Measurements from ENCODE around the gene RTKN2. TPM values are rescaled to one million over a fixed set of nuclear protein-coding genes. Genes with fewer than 3 reads are reported as not detected.

RTKN2 gene
- total RNA-seq, 1 donor from 2014 or later = 2.5 TPM

DNA sequence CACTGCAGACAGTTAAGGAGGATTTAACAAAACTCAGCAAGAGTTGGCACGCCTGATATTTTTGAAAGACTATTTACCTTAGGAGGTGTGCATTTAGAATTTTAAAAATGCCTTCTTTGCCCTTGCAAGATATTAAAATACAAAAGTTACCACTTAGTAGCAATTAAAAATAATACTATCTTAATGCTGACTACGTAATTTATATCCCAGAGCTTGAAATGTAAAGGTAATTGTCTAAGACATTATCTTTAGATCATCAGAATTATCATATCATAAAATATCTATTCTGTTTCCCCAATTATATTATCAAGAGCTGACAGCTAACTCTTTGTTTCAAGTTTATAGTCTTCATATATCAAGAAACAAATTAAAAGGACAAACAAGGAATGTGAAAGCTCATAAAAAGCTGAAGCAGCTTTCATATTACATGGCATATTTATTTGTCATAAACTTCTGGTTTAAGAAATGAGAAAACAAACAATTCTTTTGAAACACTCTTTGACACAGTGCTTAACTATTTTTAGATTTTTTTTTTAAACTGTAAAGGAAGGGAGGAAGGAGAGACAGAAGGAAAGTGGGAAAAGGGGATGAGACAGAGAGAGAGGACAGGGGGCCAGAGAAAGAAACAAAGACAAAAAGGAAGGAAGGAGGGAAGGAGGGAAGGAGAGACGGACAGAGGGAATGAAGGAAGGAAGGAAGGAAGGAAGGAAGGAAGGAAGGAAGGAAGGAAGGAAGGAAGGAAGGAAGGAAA, 73.5 kb downstream of the RTKN2 start:
- Histone ChIP-seq H3K36me3 (no peaks in the 10 kb centered on the region), H3K9me3 (no peaks in the 10 kb centered on the region), H3K4me1 (peaks cover 9% of the 10 kb centered on the region), H3K27ac (no peak overlapping the region), H3K27me3 (no peaks in the 10 kb centered on the region), H3K4me3 (no peak overlapping the region)
- TF ChIP-seq, protein P1, sequence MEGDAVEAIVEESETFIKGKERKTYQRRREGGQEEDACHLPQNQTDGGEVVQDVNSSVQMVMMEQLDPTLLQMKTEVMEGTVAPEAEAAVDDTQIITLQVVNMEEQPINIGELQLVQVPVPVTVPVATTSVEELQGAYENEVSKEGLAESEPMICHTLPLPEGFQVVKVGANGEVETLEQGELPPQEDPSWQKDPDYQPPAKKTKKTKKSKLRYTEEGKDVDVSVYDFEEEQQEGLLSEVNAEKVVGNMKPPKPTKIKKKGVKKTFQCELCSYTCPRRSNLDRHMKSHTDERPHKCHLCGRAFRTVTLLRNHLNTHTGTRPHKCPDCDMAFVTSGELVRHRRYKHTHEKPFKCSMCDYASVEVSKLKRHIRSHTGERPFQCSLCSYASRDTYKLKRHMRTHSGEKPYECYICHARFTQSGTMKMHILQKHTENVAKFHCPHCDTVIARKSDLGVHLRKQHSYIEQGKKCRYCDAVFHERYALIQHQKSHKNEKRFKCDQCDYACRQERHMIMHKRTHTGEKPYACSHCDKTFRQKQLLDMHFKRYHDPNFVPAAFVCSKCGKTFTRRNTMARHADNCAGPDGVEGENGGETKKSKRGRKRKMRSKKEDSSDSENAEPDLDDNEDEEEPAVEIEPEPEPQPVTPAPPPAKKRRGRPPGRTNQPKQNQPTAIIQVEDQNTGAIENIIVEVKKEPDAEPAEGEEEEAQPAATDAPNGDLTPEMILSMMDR (IDR thresholded peaks at IDR 0.05) = no peak
- TF ChIP-seq POLR2AphosphoS5 (IDR thresholded peaks at IDR 0.05; ENCODE audit: insufficient read depth in 1 of 2, low read depth in 1 of 2) (no peak), POLR2A (IDR thresholded peaks at IDR 0.05) (no peak)
- intact Hi-C loops (cut with DNase I) = no loop called here
- DNase-seq (ENCODE audit: extremely low spot score in 2 of 2) = no peak

DNA sequence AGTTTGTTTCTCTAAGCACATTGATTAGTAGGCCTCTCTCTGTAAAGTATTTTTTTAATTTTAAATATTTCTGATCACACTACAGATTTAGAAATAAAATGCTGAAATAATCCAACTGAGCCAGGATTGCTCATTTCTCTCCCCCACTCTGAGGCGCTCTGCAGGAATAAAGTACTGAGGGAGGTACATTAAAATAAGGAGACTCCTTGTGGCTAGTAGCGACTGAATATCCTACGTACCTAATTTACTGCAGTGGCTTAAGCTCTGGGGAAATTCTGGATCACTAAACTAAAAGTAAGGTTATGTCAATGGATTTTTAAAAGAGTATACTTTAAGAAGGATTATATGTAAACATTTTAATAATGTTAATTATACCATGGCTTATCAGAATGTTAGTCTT, 75.2 kb downstream of the RTKN2 start:
- Histone ChIP-seq H3K36me3 (no peaks in the 10 kb centered on the region), H3K27ac (no peak overlapping the region), H3K4me3 (no peak overlapping the region), H3K4me1 (peaks cover 9% of the 10 kb centered on the region), H3K27me3 (no peaks in the 10 kb centered on the region), H3K9me3 (no peaks in the 10 kb centered on the region)
- TF ChIP-seq, protein P1 (IDR thresholded peaks at IDR 0.05) = no peak
- intact Hi-C loops (cut with DNase I) = no loop called here
- DNase-seq (ENCODE audit: extremely low spot score in 2 of 2) = no peak

DNA sequence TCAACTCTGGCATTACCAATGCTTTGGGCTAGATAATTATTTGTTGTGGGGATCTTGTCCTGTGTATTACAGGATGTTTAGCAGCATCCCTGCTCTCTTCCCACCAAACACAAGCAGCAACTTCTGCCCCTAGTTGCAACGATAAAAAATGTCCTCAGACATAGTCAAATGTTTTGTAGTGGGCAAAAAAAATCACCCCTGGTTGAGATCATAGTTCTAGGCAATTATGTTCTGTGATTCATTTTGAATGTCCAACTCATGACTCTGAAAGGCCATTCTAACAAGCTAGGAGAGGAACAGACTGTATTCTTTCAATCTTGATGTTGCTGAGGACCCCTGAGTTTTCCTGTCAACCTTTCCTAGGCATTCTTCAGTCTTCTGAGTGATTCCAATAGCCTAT, 79.5 kb downstream of the RTKN2 start:
- H3K36me3 ChIP-seq = no peaks in the 10 kb centered on the region

DNA sequence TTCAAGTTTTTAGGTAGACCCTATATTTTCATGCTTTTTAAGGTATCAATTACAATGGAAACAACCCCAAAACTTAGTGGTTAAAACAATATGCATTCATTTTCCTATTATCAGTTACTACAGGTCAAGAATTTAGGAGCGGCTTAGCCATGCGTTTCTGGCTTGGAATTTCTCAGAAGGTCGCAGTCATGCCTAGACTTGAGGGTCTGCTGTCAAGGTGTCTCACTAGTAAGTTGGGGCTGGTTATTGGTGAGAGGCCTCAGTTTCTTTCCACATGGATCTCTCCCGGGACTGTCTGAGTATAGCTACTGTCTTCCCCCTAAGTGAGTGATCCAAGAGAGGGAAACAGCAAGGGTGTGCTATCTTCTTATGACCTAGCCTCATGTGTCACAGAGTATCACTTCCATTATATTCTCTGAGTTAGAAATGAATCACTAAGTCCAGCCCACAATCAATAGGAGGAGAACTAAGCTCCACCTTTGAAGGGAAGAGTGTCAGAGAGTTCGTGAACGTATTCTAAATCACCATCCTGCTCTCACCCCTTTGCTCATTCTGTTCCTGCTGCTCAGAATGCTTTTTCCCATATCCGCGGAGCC, 80.5 kb downstream of the RTKN2 start:
- no peaks in the 10 kb centered on the region for H3K36me3 ChIP-seq
- no peak for DNase-seq (ENCODE audit: extremely low spot score in 2 of 2)
- TF ChIP-seq, protein P1 (IDR thresholded peaks at IDR 0.05) = no peak
- TF ChIP-seq POLR2AphosphoS5 (IDR thresholded peaks at IDR 0.05; ENCODE audit: insufficient read depth in 1 of 2, low read depth in 1 of 2) (no peak), POLR2A (IDR thresholded peaks at IDR 0.05) (no peak)
- no peaks in the 10 kb centered on the region for H3K27me3 ChIP-seq
- H3K27ac ChIP-seq = no peak overlapping the region
- no peak overlapping the region for H3K4me3 ChIP-seq
- H3K4me1 ChIP-seq = no peaks in the 10 kb centered on the region
- no peaks in the 10 kb centered on the region for H3K9me3 ChIP-seq
- intact Hi-C loops (cut with DNase I) = no loop called here

More for the DNA sequence above, 79.5 kb downstream of the RTKN2 start:
- Histone ChIP-seq H3K4me3 (no peak overlapping the region), H3K4me1 (no peaks in the 10 kb centered on the region), H3K27ac (no peak overlapping the region), H3K27me3 (no peaks in the 10 kb centered on the region), H3K9me3 (no peaks in the 10 kb centered on the region)
- TF ChIP-seq POLR2AphosphoS5 (IDR thresholded peaks at IDR 0.05; ENCODE audit: insufficient read depth in 1 of 2, low read depth in 1 of 2) = no peak
- TF ChIP-seq POLR2A (IDR thresholded peaks at IDR 0.05) = no peak
- TF ChIP-seq, protein P1 (IDR thresholded peaks at IDR 0.05) = no peak
- no peak for DNase-seq (ENCODE audit: extremely low spot score in 2 of 2)
- intact Hi-C loops (cut with DNase I) = no loop called here

DNA sequence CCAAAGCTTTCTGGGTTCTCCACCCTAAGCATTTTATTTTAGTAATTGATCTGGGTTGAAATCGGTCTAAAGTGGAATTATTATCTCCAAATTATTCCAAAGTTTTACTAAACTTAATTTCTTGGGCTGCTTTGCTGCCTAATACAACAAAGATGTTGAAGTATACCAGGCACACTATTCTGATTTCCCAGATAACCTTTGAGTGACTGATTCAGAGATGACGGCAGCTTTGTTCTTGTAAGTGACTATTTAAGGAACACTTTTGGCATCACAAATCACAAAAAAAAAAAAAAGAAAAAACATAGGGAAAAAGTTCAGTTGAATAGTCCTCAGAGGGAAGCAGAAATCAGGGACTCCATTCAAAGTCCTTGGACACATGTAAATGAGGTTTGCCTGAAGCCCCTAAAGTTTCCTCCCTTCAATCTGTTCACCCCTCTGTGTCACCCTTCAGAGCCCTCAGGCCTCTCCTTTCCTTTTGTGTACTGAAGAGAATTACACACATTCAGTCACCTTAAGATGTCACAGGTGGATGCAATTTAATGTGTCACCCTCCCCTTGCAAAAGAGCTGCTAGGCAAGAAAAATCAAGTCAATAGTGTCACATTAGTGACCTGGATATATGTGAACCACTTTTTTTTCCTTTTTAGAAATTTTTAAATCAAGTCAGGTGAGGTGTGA, 81.5 kb downstream of the RTKN2 start:
- intact Hi-C loops (cut with DNase I) = no loop called here
- Histone ChIP-seq H3K27ac (no peak overlapping the region), H3K4me1 (no peaks in the 10 kb centered on the region), H3K36me3 (no peaks in the 10 kb centered on the region), H3K4me3 (no peak overlapping the region), H3K27me3 (no peaks in the 10 kb centered on the region), H3K9me3 (no peaks in the 10 kb centered on the region)
- no peak for DNase-seq (ENCODE audit: extremely low spot score in 2 of 2)
- TF ChIP-seq POLR2A (IDR thresholded peaks at IDR 0.05) (no peak), POLR2AphosphoS5 (IDR thresholded peaks at IDR 0.05; ENCODE audit: insufficient read depth in 1 of 2, low read depth in 1 of 2) (no peak)
- TF ChIP-seq, protein P1 (IDR thresholded peaks at IDR 0.05) = no peak
